HepG2 (cell line): Measurements from ENCODE around the gene CIAPIN1. TPM values are rescaled to one million over a fixed set of nuclear protein-coding genes. Genes with fewer than 3 reads are reported as not detected.

ENCODE experiments used
- BORCS8-MEF2B ChIP-seq: sonication (generic); formaldehyde crosslinking; IDR thresholded peaks from 2 replicates; pipeline ENCODE4 v1.8.0; 2022; ENCODE audit warnings: mild to moderate bottlenecking, missing genetic modification reagents
- CEBPB ChIP-seq: IDR thresholded peaks from 2 replicates; pipeline ENCODE4 v1.6.1; 2011; ENCODE audit warnings: low read depth, low read length, improper control_type of control experiment, borderline replicate concordance
- DRAP1 ChIP-seq: IDR thresholded peaks from 2 replicates; pipeline ENCODE4 v1.6.1; 2016; ENCODE audit warnings: missing genetic modification reagents, missing compliant biosample characterization
- EED ChIP-seq: sonication (generic); formaldehyde crosslinking; IDR thresholded peaks from 2 replicates; pipeline ENCODE4 v1.5.0; 2020; ENCODE audit warnings: mild to moderate bottlenecking, missing genetic modification reagents
- GABPB1 ChIP-seq: IDR thresholded peaks from 2 replicates; pipeline ENCODE4 v1.6.1; 2016; ENCODE audit warnings: mild to moderate bottlenecking, missing genetic modification reagents, moderate library complexity, missing compliant biosample characterization
- GATA4 ChIP-seq: sonication (generic); IDR thresholded peaks from 2 replicates; pipeline ENCODE4 v1.6.1; 2016; ENCODE audit warnings: antibody characterized with exemption, low read depth, borderline replicate concordance
- HDAC1 ChIP-seq: sonication (generic); formaldehyde crosslinking; IDR thresholded peaks from 2 replicates; pipeline ENCODE4 v1.5.1; 2020; ENCODE audit warnings: mild to moderate bottlenecking, missing genetic modification reagents
- IRF2 ChIP-seq: IDR thresholded peaks from 2 replicates; pipeline ENCODE4 v1.6.1; 2018; ENCODE audit warnings: missing genetic modification reagents, missing compliant biosample characterization
- KAT8 ChIP-seq: IDR thresholded peaks from 2 replicates; pipeline ENCODE4 v1.6.1; 2016; ENCODE audit warnings: missing genetic modification reagents, missing compliant biosample characterization
- MBD4 ChIP-seq: IDR thresholded peaks from 2 replicates; pipeline ENCODE4 v1.6.1; 2012; ENCODE audit warnings: low read length, inconsistent platforms, borderline replicate concordance
- MIER2 ChIP-seq: IDR thresholded peaks from 2 replicates; pipeline ENCODE4 v1.6.1; 2016; ENCODE audit warnings: missing biosample characterization, missing genetic modification reagents
- NONO ChIP-seq, 2 experiments: fragments of 450-650 bp in 1 of 2; sonication (generic) in 1 of 2; formaldehyde crosslinking in 1 of 2; IDR thresholded peaks in 1 of 2; conservative IDR thresholded peaks in 1 of 2; 2 replicates each; pipeline versions ENCODE4 v1.6.1 to v1.8.0; 2017 to 2022; ENCODE audit warnings: mild to moderate bottlenecking in 1 of 2, missing genetic modification reagents in 1 of 2, moderate library complexity in 1 of 2
- PRMT3 ChIP-seq: sonication (generic); formaldehyde crosslinking; IDR thresholded peaks from 2 replicates; pipeline ENCODE4 v1.8.1; 2022; ENCODE audit warnings: low read depth, mild to moderate bottlenecking, moderate library complexity, missing genetic modification reagents, borderline replicate concordance
- ZNF20 ChIP-seq: sonication (generic); formaldehyde crosslinking; IDR thresholded peaks from 2 replicates; pipeline ENCODE4 v1.4.0; 2020; ENCODE audit warnings: mild to moderate bottlenecking, moderate library complexity, missing genetic modification reagents
- ZNF329 ChIP-seq: sonication (generic); formaldehyde crosslinking; IDR thresholded peaks from 2 replicates; pipeline ENCODE4 v1.9.0; 2021; ENCODE audit warnings: low read depth, mild to moderate bottlenecking, missing genetic modification reagents
- ZNF773 ChIP-seq: sonication (generic); formaldehyde crosslinking; IDR thresholded peaks from 2 replicates; pipeline ENCODE4 v1.4.0; 2020; ENCODE audit warnings: missing genetic modification reagents, borderline replicate concordance
- ZNF839 ChIP-seq: sonication (generic); formaldehyde crosslinking; IDR thresholded peaks from 2 replicates; pipeline ENCODE4 v1.4.0; 2020; ENCODE audit warnings: missing genetic modification reagents, mild to moderate bottlenecking, borderline replicate concordance
- polyA plus RNA-seq, 8 experiments: library from polyadenylated mRNA; depleted of rRNA in 3 of 8; stranded (reverse) in 7 of 8; unstranded in 1 of 8; fragments of >200 nt; fragmentation: Illumina TruSeq in 4 of 8; extraction: Trizol in 4 of 8; gene quantifications; 2 replicates each; pipeline versions ENCODE4 v1.2.1 to v1.2.3, GENCODE V29; 2011 to 2016; ENCODE audit warnings: low read depth in 4 of 8, missing spikeins in 1 of 8, mixed read lengths in 1 of 8; ENCODE audit not compliant: insufficient read depth in 1 of 8
- total RNA-seq, 5 experiments: library from RNA; depleted of rRNA; stranded (reverse); fragments of >200 nt; fragmentation: Illumina TruSeq; extraction: Trizol; gene quantifications; 2 replicates each; pipeline ENCODE4 v1.2.3, GENCODE V29; 2016; ENCODE audit warnings: low read depth in 1 of 5
- TF ChIP-seq, protein P1 (sequence below): sonication (generic); formaldehyde crosslinking; IDR thresholded peaks from 2 replicates; pipeline ENCODE4 v1.4.0; 2020; ENCODE audit warnings: missing genetic modification reagents; ENCODE audit errors: not compliant biosample characterization
- TF ChIP-seq, protein P2 (sequence below): sonication (generic); formaldehyde crosslinking; IDR thresholded peaks from 2 replicates; pipeline ENCODE4 v1.5.1; 2020; ENCODE audit warnings: mild to moderate bottlenecking, missing genetic modification reagents, borderline replicate concordance
- TF ChIP-seq, protein P3 (sequence below): sonication (generic); formaldehyde crosslinking; IDR thresholded peaks from 2 replicates; pipeline ENCODE4 v1.4.0; 2020; ENCODE audit warnings: missing genetic modification reagents
- TF ChIP-seq, protein P4 (sequence below): sonication (generic); formaldehyde crosslinking; IDR thresholded peaks from 2 replicates; pipeline ENCODE4 v1.5.0; 2020; ENCODE audit warnings: mild to moderate bottlenecking, missing genetic modification reagents

CIAPIN1 gene
- total and polyA plus RNA-seq, 2 of the 13 experiments (the other 11 are each of a cell fraction or from before 2014, with no cell fraction given) = 69.3 to 89.7 TPM

DNA sequence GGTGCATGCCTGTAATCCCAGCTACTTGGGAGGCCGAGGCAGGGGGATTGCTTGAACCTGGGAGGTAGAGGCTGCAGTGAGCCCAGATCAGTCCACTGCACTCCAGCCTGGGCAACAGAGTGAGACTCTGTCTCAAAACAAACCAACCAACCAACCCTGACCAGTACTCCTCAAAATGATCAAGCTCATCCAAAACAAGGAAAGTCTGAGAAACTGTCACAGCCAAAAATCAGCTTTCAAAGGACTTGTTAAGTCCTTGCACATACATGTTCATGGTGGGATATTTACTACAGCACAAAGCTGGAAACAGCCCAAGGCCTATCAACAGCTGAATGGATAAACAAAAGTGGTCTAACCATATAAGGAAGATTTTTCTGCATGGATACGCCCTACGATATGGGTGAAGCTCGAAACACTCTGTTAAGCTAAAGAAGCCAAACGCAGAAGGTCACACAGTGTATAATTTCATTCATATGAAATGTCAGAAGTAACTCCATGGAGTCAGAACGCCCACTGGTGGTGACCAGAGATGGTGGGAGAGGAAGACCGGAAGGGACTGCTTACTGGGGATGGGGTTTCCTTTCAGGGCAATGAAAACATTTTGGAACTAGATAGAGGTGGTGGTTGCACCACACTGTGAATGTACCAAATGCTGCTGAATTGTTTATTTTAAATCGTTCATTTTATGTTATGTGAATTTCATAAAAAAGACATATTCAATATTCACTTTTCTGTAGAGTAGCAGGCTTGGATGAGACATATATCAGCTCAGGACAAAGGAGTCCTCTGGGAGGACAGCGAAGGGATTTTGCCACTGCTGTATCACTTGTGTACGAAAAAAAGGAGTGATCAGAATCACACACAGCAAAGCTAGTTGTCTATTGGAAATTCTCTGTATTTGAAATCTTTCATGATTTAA lies 24.9 kb downstream of the CIAPIN1 start (continued):
- TF ChIP-seq MBD4 (no peak), NONO (IDR thresholded peaks at IDR 0.05) (no peak), NONO (CRISPR knock-in tag; conservative IDR thresholded peaks at IDR 0.05) (peak; percentile 50; the same call in 1 of the 2 replicates), GATA4 (no peak), ZNF20 (CRISPR knock-in tag) (no peak), IRF2 (CRISPR knock-in tag) (peak; percentile 59), BORCS8-MEF2B (CRISPR knock-in tag) (no peak), ZNF839 (CRISPR knock-in tag) (no peak), EED (CRISPR knock-in tag) (no peak), HDAC1 (CRISPR knock-in tag) (no peak; the same call in 1 of the 2 replicates), MIER2 (CRISPR knock-in tag) (0 out of 2 replicates have a peak, but pooled peaks have one; percentile 34), CEBPB (no peak), KAT8 (CRISPR knock-in tag) (peak; percentile 82), PRMT3 (CRISPR knock-in tag) (no peak), ZNF329 (CRISPR knock-in tag) (no peak), GABPB1 (CRISPR knock-in tag) (peak; percentile 53; the same call in 1 of the 2 replicates), DRAP1 (peak; percentile 29; the same call in 1 of the 2 replicates), ZNF773 (CRISPR knock-in tag) (no peak)
- TF ChIP-seq, protein P1, sequence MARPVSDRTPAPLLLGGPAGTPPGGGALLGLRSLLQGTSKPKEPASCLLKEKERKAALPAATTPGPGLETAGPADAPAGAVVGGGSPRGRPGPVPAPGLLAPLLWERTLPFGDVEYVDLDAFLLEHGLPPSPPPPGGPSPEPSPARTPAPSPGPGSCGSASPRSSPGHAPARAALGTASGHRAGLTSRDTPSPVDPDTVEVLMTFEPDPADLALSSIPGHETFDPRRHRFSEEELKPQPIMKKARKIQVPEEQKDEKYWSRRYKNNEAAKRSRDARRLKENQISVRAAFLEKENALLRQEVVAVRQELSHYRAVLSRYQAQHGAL (CRISPR knock-in tag) = no peak
- TF ChIP-seq, protein P2, sequence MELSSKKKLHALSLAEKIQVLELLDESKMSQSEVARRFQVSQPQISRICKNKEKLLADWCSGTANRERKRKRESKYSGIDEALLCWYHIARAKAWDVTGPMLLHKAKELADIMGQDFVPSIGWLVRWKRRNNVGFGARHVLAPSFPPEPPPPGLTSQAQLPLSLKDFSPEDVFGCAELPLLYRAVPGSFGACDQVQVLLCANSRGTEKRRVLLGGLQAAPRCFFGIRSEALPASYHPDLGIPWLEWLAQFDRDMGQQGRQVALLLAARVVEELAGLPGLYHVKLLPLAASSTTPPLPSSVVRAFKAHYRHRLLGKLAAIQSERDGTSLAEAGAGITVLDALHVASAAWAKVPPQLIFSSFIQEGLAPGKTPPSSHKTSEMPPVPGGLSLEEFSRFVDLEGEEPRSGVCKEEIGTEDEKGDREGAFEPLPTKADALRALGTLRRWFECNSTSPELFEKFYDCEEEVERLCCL (CRISPR knock-in tag) = no peak
- TF ChIP-seq, protein P3, sequence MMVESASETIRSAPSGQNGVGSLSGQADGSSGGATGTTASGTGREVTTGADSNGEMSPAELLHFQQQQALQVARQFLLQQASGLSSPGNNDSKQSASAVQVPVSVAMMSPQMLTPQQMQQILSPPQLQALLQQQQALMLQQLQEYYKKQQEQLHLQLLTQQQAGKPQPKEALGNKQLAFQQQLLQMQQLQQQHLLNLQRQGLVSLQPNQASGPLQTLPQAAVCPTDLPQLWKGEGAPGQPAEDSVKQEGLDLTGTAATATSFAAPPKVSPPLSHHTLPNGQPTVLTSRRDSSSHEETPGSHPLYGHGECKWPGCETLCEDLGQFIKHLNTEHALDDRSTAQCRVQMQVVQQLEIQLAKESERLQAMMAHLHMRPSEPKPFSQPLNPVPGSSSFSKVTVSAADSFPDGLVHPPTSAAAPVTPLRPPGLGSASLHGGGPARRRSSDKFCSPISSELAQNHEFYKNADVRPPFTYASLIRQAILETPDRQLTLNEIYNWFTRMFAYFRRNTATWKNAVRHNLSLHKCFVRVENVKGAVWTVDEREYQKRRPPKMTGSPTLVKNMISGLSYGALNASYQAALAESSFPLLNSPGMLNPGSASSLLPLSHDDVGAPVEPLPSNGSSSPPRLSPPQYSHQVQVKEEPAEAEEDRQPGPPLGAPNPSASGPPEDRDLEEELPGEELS = no peak
- TF ChIP-seq, protein P4, sequence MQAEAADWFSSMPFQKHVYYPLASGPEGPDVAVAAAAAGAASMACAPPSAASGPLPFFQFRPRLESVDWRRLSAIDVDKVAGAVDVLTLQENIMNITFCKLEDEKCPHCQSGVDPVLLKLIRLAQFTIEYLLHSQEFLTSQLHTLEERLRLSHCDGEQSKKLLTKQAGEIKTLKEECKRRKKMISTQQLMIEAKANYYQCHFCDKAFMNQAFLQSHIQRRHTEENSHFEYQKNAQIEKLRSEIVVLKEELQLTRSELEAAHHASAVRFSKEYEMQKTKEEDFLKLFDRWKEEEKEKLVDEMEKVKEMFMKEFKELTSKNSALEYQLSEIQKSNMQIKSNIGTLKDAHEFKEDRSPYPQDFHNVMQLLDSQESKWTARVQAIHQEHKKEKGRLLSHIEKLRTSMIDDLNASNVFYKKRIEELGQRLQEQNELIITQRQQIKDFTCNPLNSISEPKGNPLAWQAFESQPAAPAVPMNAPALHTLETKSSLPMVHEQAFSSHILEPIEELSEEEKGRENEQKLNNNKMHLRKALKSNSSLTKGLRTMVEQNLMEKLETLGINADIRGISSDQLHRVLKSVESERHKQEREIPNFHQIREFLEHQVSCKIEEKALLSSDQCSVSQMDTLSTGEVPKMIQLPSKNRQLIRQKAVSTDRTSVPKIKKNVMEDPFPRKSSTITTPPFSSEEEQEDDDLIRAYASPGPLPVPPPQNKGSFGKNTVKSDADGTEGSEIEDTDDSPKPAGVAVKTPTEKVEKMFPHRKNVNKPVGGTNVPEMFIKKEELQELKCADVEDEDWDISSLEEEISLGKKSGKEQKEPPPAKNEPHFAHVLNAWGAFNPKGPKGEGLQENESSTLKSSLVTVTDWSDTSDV (CRISPR knock-in tag) = no peak
